ENCODE measurements around the gene AARS2.

Gene AARS2

GRCh38 chr6:44289726-44290260 is 23.4 kb downstream of the AARS2 start:
- H3K27ac ChIP-seq (ENCODE audit: low read depth, low read length), result no peak overlapping the region
- no peaks in the 10 kb centered on the region for H3K4me1 ChIP-seq (ENCODE audit: control insufficient read depth, low read length)
- no peaks in the 10 kb centered on the region for H3K9me3 ChIP-seq (ENCODE audit: control insufficient read depth, insufficient read depth, low read length)
- peaks cover 41% of the 10 kb centered on the region for H3K27me3 ChIP-seq (ENCODE audit: control insufficient read depth, low read length)
- no peaks in the 10 kb centered on the region for H3F3A ChIP-seq (ENCODE audit: control insufficient read depth, insufficient read depth)
- no peak overlapping the region for H3K4me2 ChIP-seq (ENCODE audit: low read length)
- no peaks in the 10 kb centered on the region for H3K9me2 ChIP-seq (replicated peaks; ENCODE audit: control insufficient read depth, low read length)
- no peaks in the 10 kb centered on the region for H4K20me1 ChIP-seq (ENCODE audit: control insufficient read depth, insufficient read depth, low read depth, low read length)
- no peaks in the 10 kb centered on the region for H3K36me3 ChIP-seq (ENCODE audit: control insufficient read depth, low read length)
- TF ChIP-seq EZH2phosphoT487 (IDR thresholded peaks at IDR 0.05; ENCODE audit: borderline replicate concordance, low read length) (no peak), CTCF (IDR thresholded peaks at IDR 0.05; ENCODE audit: low read depth, low read length, poor library complexity, severe bottlenecking) (no peak)
- no peaks in the 10 kb centered on the region for H3K79me2 ChIP-seq (ENCODE audit: control insufficient read depth, low read length)
- no peak overlapping the region for H3K4me3 ChIP-seq (ENCODE audit: low read length)

GRCh38 chr6:44286747-44287146 is 26.4 kb downstream of the AARS2 start:
- H4K20me1 ChIP-seq (ENCODE audit: control insufficient read depth, insufficient read depth, low read depth, low read length), result no peaks in the 10 kb centered on the region
- H3K27me3 ChIP-seq (ENCODE audit: control insufficient read depth, low read length), result peaks cover 37% of the 10 kb centered on the region
- TF ChIP-seq EZH2phosphoT487 (IDR thresholded peaks at IDR 0.05; ENCODE audit: borderline replicate concordance, low read length) (no peak), CTCF (IDR thresholded peaks at IDR 0.05; ENCODE audit: low read depth, low read length, poor library complexity, severe bottlenecking) (no peak)
- H3K79me2 ChIP-seq (ENCODE audit: control insufficient read depth, low read length), result no peaks in the 10 kb centered on the region
- H3K27ac ChIP-seq (ENCODE audit: low read depth, low read length), result no peak overlapping the region
- no peaks in the 10 kb centered on the region for H3K4me1 ChIP-seq (ENCODE audit: control insufficient read depth, low read length)
- H3K9me3 ChIP-seq (ENCODE audit: control insufficient read depth, insufficient read depth, low read length), result no peaks in the 10 kb centered on the region
- H3K4me2 ChIP-seq (ENCODE audit: low read length), result no peak overlapping the region
- H3K36me3 ChIP-seq (ENCODE audit: control insufficient read depth, low read length), result no peaks in the 10 kb centered on the region
- H3K4me3 ChIP-seq (ENCODE audit: low read length), result no peak overlapping the region
- no peaks in the 10 kb centered on the region for H3F3A ChIP-seq (ENCODE audit: control insufficient read depth, insufficient read depth)
- no peaks in the 10 kb centered on the region for H3K9me2 ChIP-seq (replicated peaks; ENCODE audit: control insufficient read depth, low read length)

DNA sequence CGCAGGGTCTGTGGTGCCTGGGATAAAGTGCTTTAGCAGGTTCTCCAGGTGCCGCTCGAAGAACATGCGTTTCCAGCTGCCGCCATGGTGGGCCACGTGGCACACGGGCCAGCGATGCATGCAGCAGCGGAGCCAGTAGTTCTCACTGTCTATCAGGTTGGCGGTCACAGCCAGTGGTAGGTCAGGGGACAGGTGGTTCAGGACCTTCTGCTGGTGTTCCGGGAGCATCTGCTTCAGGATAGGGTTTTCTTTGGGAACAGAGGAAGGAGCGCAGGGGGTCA is 26.9 kb downstream of the AARS2 start:
- Histone ChIP-seq H3K27ac (ENCODE audit: low read depth, low read length) (no peak overlapping the region), H3K4me1 (ENCODE audit: control insufficient read depth, low read length) (no peaks in the 10 kb centered on the region), H3K9me3 (ENCODE audit: control insufficient read depth, insufficient read depth, low read length) (no peaks in the 10 kb centered on the region), H3K27me3 (ENCODE audit: control insufficient read depth, low read length) (peaks cover 34% of the 10 kb centered on the region), H3K4me2 (ENCODE audit: low read length) (no peak overlapping the region), H3K36me3 (ENCODE audit: control insufficient read depth, low read length) (no peaks in the 10 kb centered on the region), H4K20me1 (ENCODE audit: control insufficient read depth, insufficient read depth, low read depth, low read length) (no peaks in the 10 kb centered on the region), H3K9me2 (replicated peaks; ENCODE audit: control insufficient read depth, low read length) (no peaks in the 10 kb centered on the region), H3F3A (ENCODE audit: control insufficient read depth, insufficient read depth) (no peaks in the 10 kb centered on the region), H3K4me3 (ENCODE audit: low read length) (no peak overlapping the region), H3K79me2 (ENCODE audit: control insufficient read depth, low read length) (no peaks in the 10 kb centered on the region)
- TF ChIP-seq CTCF (IDR thresholded peaks at IDR 0.05; ENCODE audit: low read depth, low read length, poor library complexity, severe bottlenecking) (no peak), EZH2phosphoT487 (IDR thresholded peaks at IDR 0.05; ENCODE audit: borderline replicate concordance, low read length) (no peak)
